Karpas-422 (cell line): Measurements from ENCODE around the gene ACVR1. TPM values are rescaled to one million over a fixed set of nuclear protein-coding genes. Genes with fewer than 3 reads are reported as not detected.

ENCODE experiments used
- DNase-seq: peaks from one replicate; pipeline ENCODE4 v3.0.0-alpha.2; 2015
- H2AFZ ChIP-seq: fragments of 200-600 bp; sonication (generic); 2 replicates; pipeline ENCODE4 v1.6.1; 2014; ENCODE audit warnings: antibody characterized with exemption, low read length, mixed read lengths
- H3K27ac ChIP-seq: fragments of 200-600 bp; sonication (generic); 2 replicates; pipeline ENCODE4 v1.5.1; 2014; ENCODE audit warnings: mild to moderate bottlenecking, low read length, moderate library complexity
- H3K27me3 ChIP-seq: fragments of 200-600 bp; sonication (generic); 2 replicates; pipeline ENCODE4 v1.6.1; 2014; ENCODE audit warnings: low read length, mixed read lengths
- H3K36me3 ChIP-seq: fragments of 200-600 bp; sonication (generic); 2 replicates; pipeline ENCODE4 v1.6.1; 2014; ENCODE audit warnings: low read length, mixed read lengths; ENCODE audit not compliant: insufficient read depth
- H3K4me1 ChIP-seq: fragments of 200-600 bp; sonication (generic); 2 replicates; pipeline ENCODE4 v1.6.1; 2014; ENCODE audit warnings: mild to moderate bottlenecking, low read length, mixed read lengths
- H3K4me2 ChIP-seq: fragments of 200-600 bp; sonication (generic); 2 replicates; pipeline ENCODE4 v1.6.1; 2014; ENCODE audit warnings: low read length, low read depth, mild to moderate bottlenecking; ENCODE audit not compliant: poor library complexity, severe bottlenecking
- H3K4me3 ChIP-seq: fragments of 200-600 bp; sonication (generic); 2 replicates; pipeline ENCODE4 v1.5.1; 2014; ENCODE audit warnings: mild to moderate bottlenecking, antibody characterized with exemption, low read length, mixed read lengths
- H3K79me2 ChIP-seq: fragments of 200-600 bp; sonication (generic); 2 replicates; pipeline ENCODE4 v1.6.1; 2014; ENCODE audit warnings: mild to moderate bottlenecking, low read length, mixed read lengths
- H3K9ac ChIP-seq: fragments of 200-600 bp; sonication (generic); 2 replicates; pipeline ENCODE4 v1.6.0; 2014; ENCODE audit warnings: low read length
- H3K9me2 ChIP-seq: fragments of 200-600 bp; sonication (generic), shearing (Covaris generic); replicated peaks from 2 replicates; pipeline ENCODE4 v1.6.0; 2014; ENCODE audit warnings: mild to moderate bottlenecking, low read length, moderate library complexity; ENCODE audit not compliant: insufficient read depth
- H3K9me3 ChIP-seq: fragments of 300-700, 200-600 bp; sonication (generic); 2 replicates; pipeline ENCODE4 v1.6.1; 2014; ENCODE audit warnings: low read length, mixed read lengths
- H4K20me1 ChIP-seq: fragments of 200-600 bp; sonication (generic); 2 replicates; pipeline ENCODE4 v1.6.1; 2014; ENCODE audit warnings: mild to moderate bottlenecking, antibody characterized with exemption, low read length, low read depth; ENCODE audit not compliant: insufficient read depth
- total RNA-seq: library from RNA; depleted of rRNA; stranded (reverse); fragments of >200 nt; shearing (Covaris generic); gene quantifications from 2 replicates; pipeline ENCODE4 v1.2.3, GENCODE V29; 2014; ENCODE audit warnings: low replicate concordance

The ACVR1 gene
- total RNA-seq, 1 experiment from 2014 or later, result 0.07 TPM

DNA sequence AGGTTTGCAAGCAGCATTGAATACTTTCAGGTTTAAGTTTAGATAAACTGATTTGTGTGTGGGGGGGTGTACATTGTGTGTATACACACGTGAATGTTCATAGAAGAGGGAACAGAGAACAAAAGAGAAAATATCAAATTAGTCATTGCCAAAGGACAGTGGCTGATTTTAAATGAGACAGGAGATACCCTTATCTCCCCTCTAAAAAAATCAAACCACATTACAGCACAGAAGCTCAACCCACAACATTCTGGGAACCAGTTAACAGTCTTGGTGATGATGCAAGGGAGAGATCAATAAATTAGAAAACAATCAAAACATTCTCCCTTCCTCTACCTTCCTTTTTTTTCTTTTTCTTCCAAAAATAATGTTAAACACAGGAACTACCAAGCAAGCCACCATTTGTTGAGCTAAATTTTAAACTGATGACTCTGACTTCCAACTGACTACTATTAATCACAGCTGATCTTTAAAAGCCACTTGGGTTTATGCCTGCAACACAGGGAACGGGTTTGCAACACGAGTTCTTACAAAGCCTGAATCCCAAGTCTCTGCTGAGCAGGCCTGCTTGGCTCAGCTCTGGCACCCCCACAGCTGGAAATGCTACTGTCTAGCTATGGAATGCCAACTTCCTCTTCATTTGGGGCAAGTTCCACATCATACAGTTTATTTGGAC is 128.3 kb downstream of the ACVR1 start:
- no peak overlapping the region for H3K9ac ChIP-seq
- H3K27ac ChIP-seq, result no peak overlapping the region
- H3K9me3 ChIP-seq, result no peaks in the 10 kb centered on the region
- DNase-seq, result no peak
- no peaks in the 10 kb centered on the region for H3K9me2 ChIP-seq
- no peaks in the 10 kb centered on the region for H3K4me1 ChIP-seq
- no peaks in the 10 kb centered on the region for H4K20me1 ChIP-seq
- H3K79me2 ChIP-seq, result no peaks in the 10 kb centered on the region
- H3K4me2 ChIP-seq, result no peak overlapping the region
- no peaks in the 10 kb centered on the region for H3K27me3 ChIP-seq
- H2AFZ ChIP-seq, result no peak overlapping the region
- H3K4me3 ChIP-seq, result no peak overlapping the region
- H3K36me3 ChIP-seq, result no peaks in the 10 kb centered on the region

DNA sequence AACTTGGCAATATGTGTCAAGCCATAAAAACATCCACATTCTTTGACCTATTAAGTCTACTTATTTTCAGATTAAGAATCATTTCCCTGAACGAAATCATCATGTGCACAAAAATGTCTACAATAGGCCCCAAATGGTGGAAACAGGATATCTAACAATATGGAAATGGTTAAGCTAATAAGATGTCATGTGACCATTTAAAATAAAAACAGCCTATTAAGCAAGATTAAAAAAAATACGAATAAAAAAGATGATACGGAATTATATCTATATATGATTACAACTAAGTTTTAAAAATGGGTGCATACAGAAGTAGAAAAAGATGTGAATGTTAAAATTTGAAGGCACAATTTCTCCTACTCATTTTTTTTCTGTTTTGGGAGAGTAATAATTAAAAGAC is 128.8 kb downstream of the ACVR1 start:
- no peaks in the 10 kb centered on the region for H3K27me3 ChIP-seq
- no peaks in the 10 kb centered on the region for H3K9me3 ChIP-seq
- H2AFZ ChIP-seq, result no peak overlapping the region
- H3K4me3 ChIP-seq, result no peak overlapping the region
- no peak overlapping the region for H3K4me2 ChIP-seq
- H3K4me1 ChIP-seq, result no peaks in the 10 kb centered on the region
- DNase-seq, result no peak
- no peak overlapping the region for H3K27ac ChIP-seq
- no peaks in the 10 kb centered on the region for H3K36me3 ChIP-seq
- no peaks in the 10 kb centered on the region for H3K79me2 ChIP-seq
- no peak overlapping the region for H3K9ac ChIP-seq
- H3K9me2 ChIP-seq, result no peaks in the 10 kb centered on the region
- no peaks in the 10 kb centered on the region for H4K20me1 ChIP-seq

DNA sequence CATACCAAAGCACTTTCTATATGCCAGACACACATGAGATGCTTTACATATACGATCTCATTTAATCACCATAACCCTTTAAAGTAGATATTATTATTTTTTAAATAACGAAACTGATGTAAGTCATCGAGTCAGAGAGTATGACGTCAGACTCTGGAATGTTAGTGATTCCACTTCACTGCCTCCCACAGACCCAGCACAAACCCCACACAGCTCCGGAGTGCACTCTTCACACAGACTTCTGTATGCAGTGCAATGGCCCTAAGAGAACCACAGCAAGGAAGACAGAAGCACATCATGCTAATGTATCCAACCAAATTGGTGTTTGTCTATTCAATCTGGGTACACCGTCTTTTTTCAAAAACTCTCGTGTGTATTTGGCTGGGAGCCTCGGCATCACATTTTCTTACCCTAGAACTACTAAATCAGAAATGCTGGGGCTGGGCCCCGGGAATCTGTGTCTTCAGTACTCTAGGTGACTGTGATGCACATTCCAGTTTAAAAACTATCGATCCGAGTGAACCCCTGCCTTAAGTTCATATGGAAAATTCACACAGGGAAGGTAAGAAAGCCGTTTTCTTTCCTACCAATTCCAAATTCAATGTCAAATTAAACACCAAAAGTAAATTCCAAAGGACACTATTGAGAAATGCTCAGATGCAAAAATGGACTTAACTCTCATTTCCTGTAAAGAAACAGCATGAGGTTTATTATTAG is 129.7 kb downstream of the ACVR1 start:
- DNase-seq, result no peak
- Histone ChIP-seq H3K4me1 (no peaks in the 10 kb centered on the region), H3K79me2 (no peaks in the 10 kb centered on the region), H3K4me2 (no peak overlapping the region), H3K9me2 (no peaks in the 10 kb centered on the region), H2AFZ (no peak overlapping the region), H3K9ac (no peak overlapping the region), H3K9me3 (no peaks in the 10 kb centered on the region), H3K27ac (no peak overlapping the region), H3K27me3 (no peaks in the 10 kb centered on the region), H3K36me3 (no peaks in the 10 kb centered on the region), H3K4me3 (no peak overlapping the region), H4K20me1 (no peaks in the 10 kb centered on the region)

DNA sequence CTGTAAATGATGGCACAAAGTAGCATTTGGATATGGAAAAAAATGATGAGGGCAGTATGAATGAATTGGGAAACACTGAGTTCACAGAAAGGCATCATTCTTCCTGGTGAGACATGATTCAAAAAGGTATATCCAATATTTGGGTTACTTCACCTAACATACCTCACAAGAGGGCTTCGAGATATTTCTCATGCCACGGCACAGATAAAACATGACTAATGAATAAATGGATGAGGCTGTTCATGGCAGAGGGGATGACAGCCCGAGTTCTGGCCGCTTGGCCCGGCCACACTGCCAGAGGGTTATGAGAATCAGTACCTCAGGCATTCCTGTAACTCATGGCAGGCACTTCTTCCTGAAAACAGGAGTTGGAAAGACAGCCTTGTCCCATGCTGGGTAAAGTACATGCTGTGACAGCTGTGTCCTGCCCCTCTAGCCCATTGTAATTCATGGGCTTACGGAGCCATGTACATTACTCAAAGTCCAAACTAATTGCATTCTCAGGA is 131.5 kb downstream of the ACVR1 start:
- H3K9ac ChIP-seq, result no peak overlapping the region
- no peaks in the 10 kb centered on the region for H3K9me3 ChIP-seq
- H4K20me1 ChIP-seq, result no peaks in the 10 kb centered on the region
- no peaks in the 10 kb centered on the region for H3K27me3 ChIP-seq
- H2AFZ ChIP-seq, result no peak overlapping the region
- no peaks in the 10 kb centered on the region for H3K79me2 ChIP-seq
- no peaks in the 10 kb centered on the region for H3K4me1 ChIP-seq
- DNase-seq, result no peak
- no peak overlapping the region for H3K4me2 ChIP-seq
- H3K9me2 ChIP-seq, result no peaks in the 10 kb centered on the region
- no peak overlapping the region for H3K4me3 ChIP-seq
- no peaks in the 10 kb centered on the region for H3K36me3 ChIP-seq
- no peak overlapping the region for H3K27ac ChIP-seq

DNA sequence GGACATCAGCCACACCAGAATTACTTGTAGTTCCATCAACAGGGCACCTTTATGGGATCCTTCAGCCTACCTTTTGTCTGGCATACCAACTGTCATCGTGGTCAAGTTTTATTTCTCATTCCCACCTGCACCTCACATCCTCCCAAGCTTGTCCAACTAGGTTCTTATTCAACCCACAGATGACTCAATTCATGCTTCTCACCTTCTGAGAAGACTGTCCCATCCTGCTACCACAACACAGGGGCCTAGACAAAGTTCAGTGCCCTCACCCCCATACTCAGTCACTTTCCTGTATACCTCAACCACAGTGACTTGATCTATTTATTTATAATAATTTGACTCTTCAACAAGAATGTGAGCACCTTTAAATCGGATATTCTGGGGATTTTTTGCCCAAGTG is 133.1 kb downstream of the ACVR1 start:
- H4K20me1 ChIP-seq, result no peaks in the 10 kb centered on the region
- no peak overlapping the region for H2AFZ ChIP-seq
- H3K36me3 ChIP-seq, result no peaks in the 10 kb centered on the region
- H3K9me2 ChIP-seq, result no peaks in the 10 kb centered on the region
- DNase-seq, result no peak
- H3K27me3 ChIP-seq, result no peaks in the 10 kb centered on the region
- no peaks in the 10 kb centered on the region for H3K79me2 ChIP-seq
- no peaks in the 10 kb centered on the region for H3K9me3 ChIP-seq
- H3K27ac ChIP-seq, result no peak overlapping the region
- H3K4me3 ChIP-seq, result no peak overlapping the region
- no peak overlapping the region for H3K4me2 ChIP-seq
- no peak overlapping the region for H3K9ac ChIP-seq
- no peaks in the 10 kb centered on the region for H3K4me1 ChIP-seq

DNA sequence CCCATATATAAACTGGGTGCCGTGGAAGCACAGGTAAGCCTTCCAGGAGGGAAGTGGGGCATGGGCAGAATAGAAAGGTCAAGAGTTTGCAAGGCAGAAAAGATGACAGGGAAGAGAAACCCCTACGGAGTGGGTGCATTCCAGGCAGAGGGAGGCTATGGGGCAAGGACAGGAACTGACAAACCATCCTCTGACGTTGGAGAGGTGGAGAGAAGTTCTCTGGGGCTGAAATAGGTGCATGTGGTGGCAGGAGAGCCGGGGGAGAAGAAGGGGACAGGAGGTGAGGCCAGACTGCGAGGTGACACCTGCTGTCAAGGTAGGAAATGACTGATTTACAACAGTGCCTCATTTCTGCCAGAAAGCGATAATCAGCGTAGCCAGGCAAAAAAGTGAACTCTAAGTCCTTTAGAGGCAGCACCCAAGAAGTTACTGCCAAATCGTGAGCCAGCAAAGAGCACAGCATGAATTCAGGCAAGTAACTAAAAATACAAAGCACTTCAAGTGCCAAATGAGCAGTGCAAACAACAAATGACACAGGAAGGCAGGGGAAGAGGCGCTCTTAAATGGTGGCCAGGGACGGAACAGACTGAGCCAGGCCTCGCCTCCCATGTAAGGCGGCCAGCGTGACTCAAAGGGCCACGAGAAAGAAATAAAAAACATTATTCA is 134.2 kb downstream of the ACVR1 start:
- Histone ChIP-seq H3K27ac (no peak overlapping the region), H4K20me1 (no peaks in the 10 kb centered on the region), H3K36me3 (no peaks in the 10 kb centered on the region), H2AFZ (no peak overlapping the region), H3K9me3 (no peaks in the 10 kb centered on the region), H3K4me1 (no peaks in the 10 kb centered on the region), H3K4me2 (no peak overlapping the region), H3K27me3 (no peaks in the 10 kb centered on the region), H3K79me2 (no peaks in the 10 kb centered on the region), H3K9me2 (no peaks in the 10 kb centered on the region), H3K9ac (no peak overlapping the region), H3K4me3 (no peak overlapping the region)
- no peak for DNase-seq

DNA sequence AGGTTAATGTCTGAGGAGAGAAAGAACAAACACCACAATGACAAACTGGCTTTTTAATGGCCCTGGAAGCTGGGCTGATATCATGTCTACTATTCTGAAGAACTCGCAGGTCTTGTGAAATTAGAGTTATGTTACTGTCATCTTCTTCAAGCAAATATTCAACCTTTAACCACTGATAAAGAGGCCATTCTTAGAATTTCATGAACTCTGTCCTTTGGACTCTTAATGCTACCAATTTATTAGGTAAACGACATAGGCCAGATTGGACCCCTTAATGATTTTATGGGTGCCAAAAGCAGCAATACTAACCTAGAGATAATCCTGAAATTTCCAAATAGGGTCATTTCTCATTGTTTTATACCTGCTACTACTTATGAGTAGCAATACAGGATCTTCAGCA is 138.5 kb downstream of the ACVR1 start:
- no peak overlapping the region for H2AFZ ChIP-seq
- no peak overlapping the region for H3K9ac ChIP-seq
- H3K4me1 ChIP-seq, result no peaks in the 10 kb centered on the region
- H3K36me3 ChIP-seq, result no peaks in the 10 kb centered on the region
- no peaks in the 10 kb centered on the region for H3K27me3 ChIP-seq
- H3K79me2 ChIP-seq, result no peaks in the 10 kb centered on the region
- no peaks in the 10 kb centered on the region for H3K9me2 ChIP-seq
- no peaks in the 10 kb centered on the region for H3K9me3 ChIP-seq
- no peak for DNase-seq
- no peak overlapping the region for H3K27ac ChIP-seq
- H4K20me1 ChIP-seq, result no peaks in the 10 kb centered on the region
- H3K4me3 ChIP-seq, result no peak overlapping the region
- no peak overlapping the region for H3K4me2 ChIP-seq

DNA sequence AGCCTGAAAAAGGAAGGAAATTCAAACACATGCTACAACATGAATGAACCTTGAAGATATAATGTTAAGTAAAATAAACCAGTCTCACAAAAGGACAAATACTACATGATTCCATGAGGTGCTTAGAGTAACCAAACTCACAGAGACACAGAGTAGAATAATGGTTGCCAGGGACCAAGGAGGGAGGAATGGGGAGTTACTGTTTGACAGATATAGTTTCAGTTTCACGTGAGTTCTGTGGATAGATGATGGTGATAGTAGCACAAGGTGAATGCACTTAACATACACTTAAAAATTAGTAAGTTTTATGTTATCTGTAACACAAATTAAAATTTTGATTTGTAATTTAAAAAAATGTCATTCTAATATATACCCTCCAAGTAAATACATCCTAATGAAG is 140.6 kb downstream of the ACVR1 start:
- no peaks in the 10 kb centered on the region for H4K20me1 ChIP-seq
- H3K9me3 ChIP-seq, result no peaks in the 10 kb centered on the region
- no peaks in the 10 kb centered on the region for H3K4me1 ChIP-seq
- no peak overlapping the region for H3K4me3 ChIP-seq
- H3K36me3 ChIP-seq, result no peaks in the 10 kb centered on the region
- no peaks in the 10 kb centered on the region for H3K79me2 ChIP-seq
- H3K27me3 ChIP-seq, result no peaks in the 10 kb centered on the region
- no peaks in the 10 kb centered on the region for H3K9me2 ChIP-seq
- no peak overlapping the region for H3K27ac ChIP-seq
- no peak for DNase-seq
- H2AFZ ChIP-seq, result no peak overlapping the region
- H3K4me2 ChIP-seq, result no peak overlapping the region
- no peak overlapping the region for H3K9ac ChIP-seq
